Inferior parietal cortex (tissue), 1 donor: ENCODE data around the gene AVPR1A.
A peak's percentile ranks its signal among the peaks of the same experiment; 100 is the strongest.
"Not testable (repeated sequence)": the region's sequence is repeated elsewhere in the genome, so short reads cannot be mapped to it uniquely, and the experiment has no call there.

Experiments used
- DNase-seq: peaks from one replicate; pipeline ENCODE4 v3.0.0-alpha.2; 2016; ENCODE audit errors: extremely low spot score

The AVPR1A gene

DNA sequence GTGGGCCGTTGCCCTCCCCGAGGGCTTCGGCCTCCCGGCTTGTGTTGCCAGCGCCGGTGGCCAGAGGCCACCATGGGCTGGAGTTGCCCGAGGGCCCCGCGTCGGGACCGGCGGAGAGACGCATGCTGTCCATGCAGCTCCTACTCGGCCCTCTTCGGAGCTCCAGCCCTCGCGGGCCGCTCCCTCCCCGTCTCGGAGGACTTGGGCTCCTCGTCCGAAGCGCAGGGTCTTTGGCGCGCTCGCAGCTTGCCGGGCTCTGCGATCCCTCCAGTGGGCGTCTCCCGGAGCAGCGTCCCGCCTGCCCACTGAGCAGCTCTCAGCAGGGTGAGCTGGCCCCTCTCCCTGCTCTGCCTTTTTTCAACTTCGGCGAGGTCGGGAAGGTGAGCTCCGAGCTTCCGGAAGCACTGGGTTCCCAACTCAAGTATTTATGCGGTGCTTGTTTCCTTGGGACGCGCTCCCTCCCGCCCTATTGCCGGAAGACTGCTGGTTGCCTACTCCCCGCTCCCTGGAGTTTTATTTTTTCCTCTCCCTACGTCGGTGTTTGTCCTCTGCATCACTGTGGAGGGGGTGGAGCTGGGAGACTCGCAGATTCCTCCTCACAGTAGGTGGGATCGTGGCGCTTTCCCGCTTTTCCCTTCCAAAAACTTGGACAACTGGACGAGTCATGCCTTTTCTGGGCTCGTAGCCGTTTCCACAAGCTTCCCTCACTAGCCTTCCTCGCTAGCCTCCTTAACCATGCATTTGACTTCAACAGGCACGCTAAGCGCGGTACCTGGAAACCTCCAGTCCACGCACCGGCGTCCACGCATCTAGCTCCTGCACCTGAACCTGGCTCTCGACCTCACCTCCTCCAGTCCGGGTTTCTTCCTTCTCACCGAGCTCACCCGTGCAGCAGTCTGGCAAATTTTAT is at the start of gene AVPR1A:
Gene AVPR1A (minus strand): TSS at position 489 of the 910 bp plus-strand sequence. CDS start 365 bp downstream, at position 124.
- no peak for DNase-seq

DNA sequence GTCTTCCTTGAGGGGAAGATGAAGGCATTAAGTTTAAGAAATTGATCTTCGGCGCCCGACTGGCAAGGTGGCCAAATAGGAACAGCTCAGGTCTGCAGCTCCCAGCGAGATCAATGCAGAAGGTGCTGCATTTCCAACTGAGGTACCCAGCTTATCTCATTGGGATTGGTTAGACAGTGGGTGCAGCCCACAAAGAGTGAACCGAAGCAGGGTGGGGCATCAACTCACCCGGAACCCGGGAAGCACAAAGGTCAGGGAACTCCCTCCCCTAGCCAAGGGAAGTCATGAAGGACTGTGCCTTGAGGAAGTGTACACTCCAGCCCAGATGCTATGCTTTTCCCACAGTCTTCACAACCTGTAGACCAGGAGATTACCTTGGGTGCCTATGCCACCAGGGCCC is 45.2 kb upstream of the AVPR1A start:
- DNase-seq, result no peak

DNA sequence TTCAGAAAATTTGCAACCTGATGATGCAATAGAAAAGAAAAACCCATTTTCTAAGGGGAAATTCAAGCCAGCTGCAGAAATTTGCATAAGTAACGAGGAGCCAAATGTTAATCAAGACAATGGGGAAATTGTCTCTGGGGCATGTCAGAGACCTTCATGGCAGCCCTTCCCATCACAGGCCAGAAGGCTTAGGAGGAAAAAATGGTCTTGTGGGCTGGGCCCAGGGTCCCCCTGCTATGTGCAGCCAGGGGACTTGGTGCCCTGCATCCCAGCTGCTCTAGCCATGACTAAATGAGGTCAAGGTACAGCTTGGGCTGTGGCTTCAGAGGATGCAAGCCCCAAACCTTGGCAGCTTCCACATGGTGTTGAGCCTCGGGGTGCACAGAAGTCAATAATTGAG is 28.2 kb upstream of the AVPR1A start:
- DNase-seq, result no peak

DNA sequence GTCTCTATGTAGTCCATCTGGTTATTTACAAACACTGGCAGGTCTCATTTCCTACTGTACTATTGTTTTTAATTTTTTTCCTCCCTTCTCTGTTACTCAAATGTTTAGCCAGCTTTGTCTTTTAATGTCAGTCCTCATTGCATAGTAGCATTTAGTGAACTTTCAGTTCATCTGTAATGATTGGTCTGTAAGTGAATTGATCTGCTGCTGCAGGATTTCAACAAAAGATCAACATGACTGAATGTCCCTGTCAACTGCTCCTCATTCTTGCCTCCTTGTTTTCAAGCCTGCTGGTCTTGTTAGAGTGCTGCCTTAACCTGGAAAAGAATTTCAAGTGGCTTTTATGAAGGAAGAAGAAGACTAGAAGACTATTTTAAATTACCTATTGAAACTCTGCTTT is 19.3 kb upstream of the AVPR1A start:
- DNase-seq, result no peak

DNA sequence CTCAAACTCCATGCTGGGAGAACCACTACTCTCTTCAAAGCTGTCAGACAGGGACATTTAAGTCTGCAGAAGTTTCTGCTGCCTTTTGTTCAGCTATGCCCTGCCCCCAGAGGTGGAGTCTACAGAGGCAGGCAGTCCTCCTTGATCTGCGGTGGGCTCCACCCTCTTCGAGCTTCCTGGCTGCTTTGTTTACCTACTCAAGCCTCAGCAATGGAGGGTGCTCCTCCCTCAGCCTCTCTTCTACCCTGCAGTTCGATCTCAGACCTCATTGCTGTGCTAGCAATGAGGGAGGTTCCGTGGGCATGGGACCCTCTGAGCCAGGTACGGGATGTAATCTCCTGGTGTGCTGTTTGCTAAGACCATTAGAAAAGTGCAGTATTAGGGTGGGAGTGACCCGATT is 16.7 kb upstream of the AVPR1A start:
- DNase-seq, result not testable (repeated sequence)

DNA sequence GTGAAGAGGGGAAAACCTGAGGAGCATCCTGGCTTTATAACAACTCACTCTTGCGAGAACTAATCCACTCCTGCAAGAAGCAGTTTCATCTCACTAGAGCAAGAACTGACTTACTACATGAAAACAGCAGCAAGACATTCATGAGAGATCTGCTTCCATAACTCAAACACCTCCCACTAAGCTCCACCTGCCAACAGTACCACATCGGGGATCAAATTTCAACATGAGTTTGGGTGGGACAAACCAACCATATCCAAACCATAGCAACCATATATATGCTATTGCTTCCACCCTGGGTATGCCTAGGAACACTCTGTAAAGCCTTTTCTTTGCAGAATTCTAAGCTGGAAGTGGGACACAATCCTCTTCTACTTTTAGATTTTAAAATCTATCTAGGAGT is 13.9 kb upstream of the AVPR1A start:
- no peak for DNase-seq

DNA sequence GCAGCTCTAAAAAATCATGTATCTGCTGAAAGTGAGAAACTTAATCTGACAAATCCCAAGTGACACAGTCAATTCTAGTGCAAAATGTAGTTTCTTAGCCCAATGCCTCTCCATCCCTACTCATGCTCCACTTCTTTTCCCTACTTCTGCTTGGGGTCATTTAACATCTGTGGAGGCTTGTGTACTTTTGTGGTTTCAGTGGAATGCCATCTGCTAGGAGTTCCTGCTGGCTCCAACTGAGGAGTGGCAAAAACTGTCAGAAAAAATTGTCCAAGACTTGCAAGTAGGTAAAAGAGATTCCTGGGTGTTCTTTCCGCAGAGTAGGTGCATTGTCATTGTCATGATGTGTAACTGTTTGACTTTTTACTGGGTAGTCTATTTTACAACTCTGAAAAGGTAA is 12.5 kb upstream of the AVPR1A start:
- DNase-seq, result no peak

DNA sequence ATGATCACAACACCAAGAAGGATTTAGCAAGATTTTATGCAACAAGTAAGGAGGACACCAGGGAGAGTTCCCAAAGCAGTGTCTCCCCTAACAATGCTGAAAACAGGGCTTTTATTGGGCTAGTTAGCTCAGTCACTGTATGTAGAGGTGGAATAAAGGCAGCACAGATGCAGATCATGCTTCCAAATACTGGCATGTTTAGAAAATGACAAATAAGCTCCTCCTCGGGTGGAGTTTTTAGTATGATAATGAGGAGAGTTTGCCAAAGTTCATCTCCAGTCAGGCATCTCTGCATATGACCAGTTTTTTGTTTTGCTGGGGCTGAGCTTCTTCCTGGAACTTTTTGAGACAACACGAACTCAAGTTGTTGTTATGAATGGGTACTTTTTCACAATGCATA is 4.4 kb upstream of the AVPR1A start:
- no peak for DNase-seq

DNA sequence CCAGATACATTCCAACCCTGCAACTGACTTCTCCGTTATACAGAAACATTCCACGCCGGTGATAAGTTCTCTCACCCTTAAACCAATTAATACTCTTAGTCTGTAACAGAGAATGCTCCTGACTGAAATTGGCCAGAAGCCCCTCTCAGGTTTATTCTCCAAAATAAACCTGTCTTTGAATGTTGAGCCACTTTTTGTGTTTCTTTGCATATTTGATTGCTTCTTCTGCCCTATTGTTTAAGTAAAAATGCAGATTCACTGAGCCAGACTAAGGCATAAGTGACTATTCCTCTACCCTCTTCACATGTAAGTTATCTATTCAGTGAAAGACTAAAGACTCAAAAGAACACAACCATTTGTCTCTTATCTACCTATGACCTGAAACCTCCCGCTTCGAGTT is 3.6 kb upstream of the AVPR1A start:
- no peak for DNase-seq

DNA sequence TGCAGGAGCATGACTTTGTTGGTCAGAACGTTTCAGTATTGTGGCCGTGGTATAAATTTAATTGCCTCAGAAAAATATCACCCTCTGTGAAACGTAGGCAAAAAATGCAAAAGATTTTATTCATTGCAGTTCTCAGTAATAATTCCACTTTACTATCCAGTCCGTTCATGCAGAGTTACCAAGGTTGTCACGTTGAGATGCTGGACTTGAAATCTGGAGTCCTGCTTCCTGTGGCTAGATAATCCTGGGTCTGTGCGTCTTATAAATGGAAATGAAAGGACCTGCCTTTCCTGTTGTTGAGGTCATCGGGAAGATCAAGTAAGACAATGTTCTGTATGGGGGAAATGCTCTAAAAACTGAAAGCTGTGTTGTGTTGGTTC is 1.3 kb upstream of the AVPR1A start:
- DNase-seq, result no peak

DNA sequence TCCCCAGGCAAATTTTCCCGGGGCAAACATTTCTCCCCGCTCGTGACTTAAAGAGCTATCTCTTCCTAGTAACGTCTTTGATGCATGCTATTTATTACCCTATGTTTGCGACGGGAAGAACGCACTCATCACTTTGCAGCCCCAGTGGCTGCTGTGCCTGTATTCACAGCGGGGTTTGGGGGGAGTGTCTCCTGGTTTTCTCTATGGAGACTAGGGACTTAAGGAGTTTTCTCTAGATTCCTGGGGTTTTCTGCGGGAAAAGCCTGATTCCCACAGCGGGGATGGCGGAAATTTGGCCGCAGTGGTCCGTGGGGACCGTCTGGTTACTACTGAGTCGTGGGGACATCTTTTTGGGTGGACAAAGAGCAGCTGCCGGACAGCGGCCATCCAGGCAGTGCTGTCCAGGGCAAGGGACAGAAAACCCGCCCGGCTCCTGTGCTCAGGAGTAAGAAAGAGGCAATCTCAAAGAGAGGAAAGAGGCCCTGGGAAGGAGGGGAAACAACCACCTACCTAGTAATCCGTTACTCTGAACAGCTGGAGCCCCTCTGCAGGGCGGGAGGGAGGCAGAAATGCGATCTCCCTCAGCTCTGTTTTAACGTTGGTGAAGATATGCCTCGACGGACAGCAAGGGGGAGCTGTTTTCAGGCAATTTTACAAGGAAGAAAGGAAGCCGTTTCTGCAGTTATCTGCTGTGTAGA is 771 bp upstream of the AVPR1A start:
- peak; percentile 61 for DNase-seq

DNA sequence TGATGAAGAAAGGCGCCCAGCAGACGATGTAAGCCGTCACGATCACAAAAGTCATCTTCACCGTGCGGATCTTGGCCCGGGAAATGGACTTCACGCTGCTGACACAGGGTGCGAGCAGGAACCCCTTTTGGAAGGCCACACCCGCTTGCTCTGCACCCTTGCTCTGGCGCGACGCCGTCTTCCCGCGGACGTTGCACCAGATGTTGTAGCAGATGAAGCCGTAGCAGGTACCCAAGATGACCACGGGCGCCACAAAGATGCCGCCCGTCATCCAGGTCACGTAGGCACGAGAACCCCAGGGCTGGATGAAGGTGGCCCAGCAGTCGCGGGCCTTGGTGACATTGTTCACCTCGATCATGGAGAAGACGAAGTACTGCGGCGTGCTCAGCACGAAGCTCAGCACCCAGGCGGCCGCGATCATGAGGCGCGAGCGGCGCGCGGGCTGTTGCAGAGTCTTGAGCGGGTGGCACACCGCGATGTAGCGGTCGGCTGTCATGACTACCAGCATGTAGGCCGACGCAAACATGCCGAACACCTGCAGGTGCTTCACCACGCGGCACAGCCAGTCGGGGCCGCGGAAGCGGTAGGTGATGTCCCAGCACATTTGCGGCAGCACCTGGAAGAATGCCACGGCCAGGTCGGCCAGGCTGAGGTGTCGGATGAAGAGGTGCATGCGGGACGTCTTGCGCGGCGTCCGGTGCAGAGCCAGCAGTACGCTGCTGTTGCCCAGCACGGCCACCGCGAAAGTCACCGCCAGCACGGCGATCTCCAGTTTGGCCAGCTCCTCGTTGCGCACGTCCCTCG is 890 bp downstream of the AVPR1A start:
- DNase-seq, result no peak

DNA sequence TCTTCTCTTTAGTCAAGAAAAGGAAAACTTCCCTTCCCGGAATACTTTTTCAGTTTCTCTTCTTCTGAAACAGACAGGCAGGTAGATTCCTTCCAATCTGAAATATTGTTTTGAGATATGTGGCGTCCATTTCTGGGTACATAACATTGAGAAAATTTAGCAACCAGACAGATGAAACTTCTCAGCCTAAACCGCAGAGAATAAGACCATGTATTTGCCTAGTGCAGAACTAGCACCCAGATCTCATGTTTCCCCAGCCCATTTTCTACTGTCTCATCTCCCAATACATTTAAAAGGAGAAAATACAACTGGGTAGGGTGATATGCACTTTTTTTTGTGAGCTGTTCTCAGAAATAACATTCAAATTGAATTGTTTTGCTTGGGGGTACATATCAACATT is 6.4 kb downstream of the AVPR1A start:
- DNase-seq, result no peak

DNA sequence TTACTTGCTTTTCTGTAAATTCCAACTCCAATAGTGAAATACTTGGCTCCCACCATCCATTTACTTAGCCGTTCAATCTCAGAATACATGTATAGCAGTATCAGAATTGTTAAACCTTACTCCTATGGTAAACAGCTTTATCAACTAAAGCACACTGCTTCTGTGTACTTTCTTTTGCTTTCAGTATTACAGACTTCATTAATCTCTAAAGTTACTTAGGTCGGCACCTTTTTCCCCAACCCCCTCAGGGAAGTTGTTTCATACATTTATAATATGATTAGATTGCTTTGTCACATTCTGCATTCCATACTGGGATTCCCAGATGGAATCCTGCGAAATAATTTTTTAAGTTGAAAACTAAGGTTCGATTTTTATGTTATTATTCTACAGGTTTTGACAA is 12.5 kb downstream of the AVPR1A start:
- DNase-seq, result no peak

DNA sequence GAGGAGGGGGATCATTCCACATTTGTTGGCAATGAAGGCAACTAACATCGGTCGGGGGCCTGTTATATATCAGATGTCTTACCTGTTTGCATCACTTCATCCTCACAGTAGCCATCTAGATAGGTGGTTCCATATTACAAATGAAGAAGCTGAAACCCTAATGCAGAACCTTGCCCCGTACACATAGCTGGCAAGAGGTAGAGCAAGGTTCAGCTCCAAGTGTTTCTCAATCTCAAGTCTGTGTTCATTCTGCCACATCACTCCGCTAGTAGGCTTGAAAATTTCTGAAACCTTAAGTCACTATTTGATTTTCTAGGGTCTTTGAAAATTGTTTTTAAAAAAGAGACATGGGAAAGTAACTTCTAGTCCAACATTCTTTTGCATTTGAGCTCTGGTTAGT is 17.0 kb downstream of the AVPR1A start:
- no peak for DNase-seq

DNA sequence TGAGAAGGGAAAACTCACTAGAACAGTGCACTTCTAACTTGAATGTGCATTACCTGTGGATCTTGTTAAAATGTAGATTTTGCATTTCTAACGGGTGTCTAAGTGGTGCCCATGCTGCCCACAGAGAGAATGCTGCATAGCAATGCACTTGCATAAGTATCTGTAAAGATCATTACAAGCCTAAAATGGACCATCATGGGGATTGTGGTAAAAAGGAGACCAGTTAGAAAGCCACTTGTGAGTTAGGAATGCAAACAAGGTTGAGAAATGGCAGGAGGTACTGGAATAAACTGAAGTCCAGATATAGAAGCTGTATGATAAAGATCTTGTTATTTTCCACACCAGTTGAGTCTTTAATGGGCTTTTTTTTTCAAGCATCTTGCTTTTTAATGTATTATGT is 18.8 kb downstream of the AVPR1A start:
- no peak for DNase-seq

DNA sequence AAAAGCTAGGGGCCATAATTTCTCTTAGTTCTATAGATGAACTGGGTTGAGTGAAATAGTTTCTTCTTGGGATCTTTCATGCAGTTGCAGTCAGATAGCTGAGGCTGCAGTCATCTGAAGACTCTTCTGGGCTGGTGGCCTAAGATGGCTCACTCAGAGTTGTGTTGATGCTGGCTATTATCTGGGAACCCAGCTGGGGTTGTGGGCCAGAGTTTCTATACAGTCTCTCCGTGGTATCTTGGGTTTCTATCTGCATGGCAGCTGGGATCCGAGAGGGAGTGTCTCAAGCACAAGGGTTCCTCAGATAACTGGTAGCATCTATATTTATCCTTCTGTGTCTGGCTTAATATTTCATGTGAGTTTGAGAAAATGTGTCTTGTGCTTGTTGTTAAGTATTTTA is 21.1 kb downstream of the AVPR1A start:
- DNase-seq, result no peak

DNA sequence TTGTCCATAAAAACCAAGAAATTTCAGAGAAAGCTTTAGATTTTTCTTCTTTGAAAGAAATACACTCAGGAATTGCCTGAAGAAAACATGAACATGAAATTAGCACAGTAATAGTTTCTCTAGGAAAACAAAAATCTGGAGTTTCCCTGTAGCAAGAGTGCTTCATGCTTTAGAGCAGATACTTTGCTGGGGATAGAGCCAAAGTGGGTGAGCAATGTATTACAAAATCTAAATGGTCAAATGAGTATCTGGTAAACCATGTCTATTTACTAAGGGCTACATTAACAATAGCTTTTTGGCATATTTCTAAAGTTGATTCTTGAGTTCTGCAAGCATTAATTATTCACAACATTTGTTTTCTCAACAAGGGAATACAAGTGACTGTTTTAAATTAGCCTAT is 26.2 kb downstream of the AVPR1A start:
- no peak for DNase-seq

DNA sequence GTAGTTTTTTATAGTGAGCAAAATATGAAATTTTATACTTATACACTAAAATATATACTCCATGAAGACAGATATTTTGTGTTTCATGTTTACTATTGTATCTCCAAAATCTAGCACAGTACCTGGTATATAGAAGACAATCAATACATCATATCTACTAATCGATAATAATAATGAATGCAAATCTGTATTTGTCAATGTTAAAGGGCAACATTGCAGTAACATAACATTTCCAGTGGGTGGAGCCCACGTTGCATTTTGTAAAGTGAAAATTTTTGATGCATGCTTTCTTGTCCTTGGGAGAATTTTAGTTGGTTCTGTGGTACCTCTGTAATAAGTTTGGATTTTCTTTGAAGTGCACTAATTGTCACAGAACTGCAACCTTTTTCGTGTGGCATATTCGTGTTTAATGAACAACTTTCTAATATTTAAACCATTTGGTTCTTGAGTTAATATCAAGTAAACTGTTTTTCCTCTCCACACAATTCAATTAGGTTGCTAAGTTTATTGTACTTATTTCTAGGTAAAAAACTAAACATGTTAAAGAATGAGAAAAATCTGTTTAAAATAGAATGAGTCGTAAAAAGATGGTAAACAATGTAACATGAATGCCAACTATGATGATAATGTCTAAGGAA is 47.4 kb downstream of the AVPR1A start:
- peak; percentile 60 for DNase-seq

DNA sequence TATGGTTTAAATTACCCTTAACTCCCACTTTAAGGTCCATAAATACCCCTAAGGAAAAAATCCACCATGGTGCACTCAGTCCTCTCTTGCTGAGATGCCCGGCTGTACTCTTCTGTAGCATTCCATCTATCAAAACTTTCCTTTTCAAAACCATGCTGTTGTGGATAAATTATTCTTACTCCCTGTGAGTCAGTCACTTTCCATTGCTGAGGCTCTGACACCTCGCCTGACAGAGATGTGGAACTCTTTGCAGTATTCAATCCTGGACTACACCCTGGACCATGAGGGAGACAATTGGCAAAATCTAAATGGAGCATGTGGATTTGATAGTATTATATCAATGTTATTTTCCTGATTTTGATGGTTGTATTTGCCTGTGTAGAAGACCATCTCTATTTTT is 49.1 kb downstream of the AVPR1A start:
- DNase-seq, result no peak

DNA sequence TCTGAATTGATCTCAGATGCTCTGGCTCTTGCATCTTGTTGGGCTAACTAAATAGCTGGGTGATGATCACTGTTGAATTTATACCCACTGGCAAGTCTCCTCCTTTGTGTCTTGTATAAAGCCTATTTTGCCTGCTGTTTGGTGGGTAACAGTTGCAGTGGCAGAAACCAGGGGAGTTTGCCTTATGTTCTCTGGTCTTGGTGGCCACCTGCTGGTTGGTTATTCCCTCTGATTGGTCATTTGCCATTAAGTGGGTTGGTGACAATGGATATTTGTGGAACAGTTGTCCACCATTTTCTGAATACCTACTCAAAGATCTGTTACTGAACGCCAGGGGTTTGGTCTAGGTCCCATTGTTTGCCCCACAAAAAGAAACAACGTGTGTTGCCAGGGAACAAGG is 52.1 kb downstream of the AVPR1A start:
- no peak for DNase-seq
